Trophoblast cell (in vitro differentiated cells and primary cell): ENCODE results near the gene SLC16A13.
"Not testable (repeated sequence)": the region's sequence is repeated elsewhere in the genome, so short reads cannot be mapped to it uniquely, and the experiment has no call there.

ENCODE experiments used
- DNase-seq, 2 donors: peaks; one replicate each; pipeline ENCODE4 v3.0.0-alpha.2; 2016
- H2AFZ ChIP-seq: 2 replicates; pipeline ENCODE4 v1.6.1; 2013; ENCODE audit warnings: low read length, moderate library complexity, mild to moderate bottlenecking; ENCODE audit not compliant: insufficient read depth, poor library complexity
- H2AK5ac ChIP-seq: 2 replicates; pipeline ENCODE4 v1.6.1; 2013; ENCODE audit warnings: mild to moderate bottlenecking, low read length
- H2BK120ac ChIP-seq: 2 replicates; pipeline ENCODE4 v1.6.1; 2013; ENCODE audit warnings: low read length, mild to moderate bottlenecking, moderate library complexity; ENCODE audit not compliant: insufficient read depth, poor library complexity
- H2BK12ac ChIP-seq: 2 replicates; pipeline ENCODE4 v1.6.1; 2013; ENCODE audit warnings: mild to moderate bottlenecking, low read length, moderate library complexity
- H2BK5ac ChIP-seq: 2 replicates; pipeline ENCODE4 v1.6.1; 2013; ENCODE audit warnings: low read length, low read depth, moderate library complexity, mild to moderate bottlenecking; ENCODE audit not compliant: poor library complexity
- H3K14ac ChIP-seq: 2 replicates; pipeline ENCODE4 v1.6.1; 2013; ENCODE audit warnings: mild to moderate bottlenecking, low read length
- H3K18ac ChIP-seq: 2 replicates; pipeline ENCODE4 v1.6.1; 2013; ENCODE audit warnings: mild to moderate bottlenecking, low read length
- H3K23ac ChIP-seq: 2 replicates; pipeline ENCODE4 v1.6.1; 2013; ENCODE audit warnings: low read length
- H3K27ac ChIP-seq: 2 replicates; pipeline ENCODE4 v1.5.1; 2013; ENCODE audit warnings: low read depth, mild to moderate bottlenecking, inconsistent platforms, low read length, moderate library complexity
- H3K27me3 ChIP-seq: 2 replicates; pipeline ENCODE4 v1.6.1; 2013; ENCODE audit warnings: inconsistent platforms, mild to moderate bottlenecking, low read length, moderate library complexity; ENCODE audit not compliant: insufficient read depth
- H3K36me3 ChIP-seq, 2 experiments: 1 replicate in 1 of 2; 2 replicates in 1 of 2; pipeline ENCODE4 v1.6.1; 2013; ENCODE audit warnings: low read length in 2 of 2, mild to moderate bottlenecking in 2 of 2, moderate library complexity in 1 of 2; ENCODE audit not compliant: insufficient read depth in 2 of 2, control insufficient read depth in 1 of 2
- H3K4ac ChIP-seq: 2 replicates; pipeline ENCODE4 v1.6.1; 2013; ENCODE audit warnings: low read depth, mild to moderate bottlenecking, low read length, moderate library complexity
- H3K4me1 ChIP-seq, 2 experiments: 1 replicate in 1 of 2; 2 replicates in 1 of 2; pipeline ENCODE4 v1.6.1; 2013; ENCODE audit warnings: low read length in 2 of 2, mild to moderate bottlenecking in 2 of 2, moderate library complexity in 1 of 2; ENCODE audit not compliant: insufficient read depth in 2 of 2, control insufficient read depth in 1 of 2
- H3K4me2 ChIP-seq: 2 replicates; pipeline ENCODE4 v1.6.1; 2013; ENCODE audit warnings: inconsistent platforms, mild to moderate bottlenecking, low read length, moderate library complexity
- H3K4me3 ChIP-seq: 2 replicates; pipeline ENCODE4 v1.5.1; 2013; ENCODE audit warnings: mild to moderate bottlenecking, low read depth, low read length, inconsistent platforms
- H3K79me1 ChIP-seq: one replicate; pipeline ENCODE4 v1.6.1; 2013; ENCODE audit warnings: low read length
- H3K79me2 ChIP-seq: 2 replicates; pipeline ENCODE4 v1.6.1; 2013; ENCODE audit warnings: low read length, mild to moderate bottlenecking; ENCODE audit not compliant: control insufficient read depth, insufficient read depth, poor library complexity
- H3K9ac ChIP-seq: 2 replicates; pipeline ENCODE4 v1.6.1; 2013; ENCODE audit warnings: mild to moderate bottlenecking, low read length
- H3K9me3 ChIP-seq: 2 replicates; pipeline ENCODE4 v1.6.1; 2013; ENCODE audit warnings: low read depth, mild to moderate bottlenecking, control low read depth, inconsistent platforms, low read length; ENCODE audit not compliant: insufficient read depth
- H4K12ac ChIP-seq: 2 replicates; pipeline ENCODE4 v1.6.1; 2013; ENCODE audit warnings: low read depth, mild to moderate bottlenecking, low read length, moderate library complexity
- H4K8ac ChIP-seq: 2 replicates; pipeline ENCODE4 v1.6.1; 2013; ENCODE audit warnings: low read depth, mild to moderate bottlenecking, low read length, moderate library complexity
- H4K91ac ChIP-seq: one replicate; pipeline ENCODE4 v1.6.1; 2013; ENCODE audit warnings: low read depth, mild to moderate bottlenecking, low read length, moderate library complexity
- WGBS: extraction: QIAGEN DNeasy Blood & Tissue Kit; methylation state at CpG from one replicate; pipeline ENCODE4 v1.1.7; 2013; ENCODE audit warnings: missing lambda C conversion rate; ENCODE audit not compliant: insufficient read length, insufficient coverage; ENCODE audit errors: extremely low coverage; 5-methylcytosine and 5-hydroxymethylcytosine counted together

The SLC16A13 gene

DNA sequence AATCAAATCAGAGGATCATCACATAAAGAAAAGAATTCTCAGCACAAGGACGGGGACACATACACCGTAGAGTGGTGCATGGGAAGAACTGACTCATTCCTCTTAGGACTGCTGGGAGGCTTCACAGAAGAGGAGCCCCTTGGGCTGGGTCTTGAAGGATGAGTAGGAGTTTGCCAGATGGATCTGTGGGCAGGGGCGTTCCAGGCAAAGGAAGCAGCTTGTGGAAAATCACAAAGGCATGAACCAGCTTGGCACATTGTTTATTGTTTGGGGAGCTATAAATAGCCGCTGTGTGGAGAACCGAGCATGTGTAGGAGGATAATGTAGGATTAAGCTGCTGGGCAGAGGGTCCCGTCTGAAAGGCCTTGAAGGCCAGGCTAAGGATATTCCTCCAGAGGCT lies 13.2 kb downstream of the SLC16A13 start:
- Histone ChIP-seq H3K79me1 (peaks cover 4% of the 10 kb centered on the region), H3K4ac (no peak overlapping the region)

DNA sequence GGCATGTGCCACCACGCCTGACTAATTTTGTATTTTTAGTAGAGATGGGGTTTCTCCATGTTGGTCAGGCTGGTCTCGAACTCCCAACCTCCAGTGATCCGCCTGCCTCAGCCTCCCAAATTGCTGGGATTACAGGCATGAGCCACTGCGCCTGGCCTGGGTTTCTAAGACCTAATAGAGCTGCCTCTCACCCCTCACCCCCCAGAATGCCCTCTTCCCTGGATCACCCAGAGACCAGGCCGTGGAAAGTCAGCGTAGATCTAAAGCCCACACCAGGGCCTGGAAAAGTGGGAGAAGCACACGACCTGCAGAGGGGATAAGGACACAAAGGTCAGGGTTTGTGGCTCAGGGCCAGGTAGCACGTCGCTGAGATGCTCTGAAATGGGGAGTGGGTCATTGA lies 14.8 kb downstream of the SLC16A13 start:
- not testable (repeated sequence) for H3K18ac ChIP-seq, H2AK5ac ChIP-seq, H3K14ac ChIP-seq, H3K36me3 ChIP-seq, H3K4ac ChIP-seq, DNase-seq, H2BK5ac ChIP-seq, H2BK12ac ChIP-seq, H3K23ac ChIP-seq, H2AFZ ChIP-seq, H4K8ac ChIP-seq, H3K79me2 ChIP-seq, H3K4me2 ChIP-seq, H3K4me1 ChIP-seq, H2BK120ac ChIP-seq, H3K9ac ChIP-seq, H3K27me3 ChIP-seq, H4K91ac ChIP-seq, H3K79me1 ChIP-seq, H3K27ac ChIP-seq, H3K9me3 ChIP-seq, H4K12ac ChIP-seq, H3K4me3 ChIP-seq
- WGBS: no CpG with 5 or more reads among the region's 9 CpGs

More for the DNA sequence above, 13.2 kb downstream of the SLC16A13 start:
- Histone ChIP-seq H3K27me3 (peaks cover 3% of the 10 kb centered on the region), H3K36me3 (no peaks in the 10 kb centered on the region), H4K8ac (no peak overlapping the region), H2BK5ac (no peak overlapping the region), H3K4me1 (peaks cover 5 to 7% of the 10 kb centered on the region in 2 experiments), H4K91ac (no peak overlapping the region), H3K4me2 (no peak overlapping the region), H3K4me3 (no peak overlapping the region), H3K18ac (no peak overlapping the region), H2AK5ac (no peak overlapping the region), H4K12ac (no peak overlapping the region), H2AFZ (no peak overlapping the region), H2BK12ac (no peak overlapping the region), H3K9me3 (no peaks in the 10 kb centered on the region), H3K27ac (no peak overlapping the region), H3K9ac (no peak overlapping the region), H3K23ac (no peak overlapping the region), H2BK120ac (no peak overlapping the region), H3K14ac (no peak overlapping the region), H3K79me2 (no peaks in the 10 kb centered on the region)
- no CpG with 5 or more reads among the region's 6 CpGs for WGBS
- no peak for DNase-seq

DNA sequence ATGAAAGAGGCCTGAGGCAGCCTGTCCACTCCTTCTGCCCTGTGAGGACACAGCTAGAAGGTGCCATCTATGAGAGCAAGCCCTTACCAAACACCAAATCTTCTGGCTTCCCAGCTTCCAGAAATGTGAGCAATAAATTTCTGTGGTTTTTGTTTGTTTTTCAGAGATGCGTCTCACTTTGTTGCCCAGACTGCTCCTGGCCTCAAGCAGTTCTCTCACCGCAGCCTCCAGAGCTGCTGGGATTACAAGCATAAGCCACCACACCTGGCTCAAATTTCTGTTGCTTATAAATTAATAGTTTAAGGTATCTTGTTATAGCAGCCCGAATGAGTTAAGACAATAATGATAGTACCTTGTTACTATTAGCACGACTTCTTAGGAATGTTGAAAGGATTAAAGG lies 20.6 kb downstream of the SLC16A13 start:
- no peaks in the 10 kb centered on the region for H3K79me1 ChIP-seq
- no peak overlapping the region for H2AK5ac ChIP-seq
- no peaks in the 10 kb centered on the region for H3K4me1 ChIP-seq
- no peaks in the 10 kb centered on the region for H3K9me3 ChIP-seq
- no peaks in the 10 kb centered on the region for H3K27me3 ChIP-seq
- H2AFZ ChIP-seq: no peak overlapping the region
- WGBS: no CpG with 5 or more reads among the region's 4 CpGs
- H3K23ac ChIP-seq: no peak overlapping the region
- H3K4me3 ChIP-seq: no peak overlapping the region
- no peak overlapping the region for H3K4ac ChIP-seq
- H4K8ac ChIP-seq: no peak overlapping the region
- H3K14ac ChIP-seq: no peak overlapping the region
- H4K12ac ChIP-seq: no peak overlapping the region
- no peak overlapping the region for H3K4me2 ChIP-seq
- no peak overlapping the region for H2BK120ac ChIP-seq
- no peak overlapping the region for H2BK12ac ChIP-seq
- no peak for DNase-seq
- H2BK5ac ChIP-seq: no peak overlapping the region
- H3K9ac ChIP-seq: no peak overlapping the region
- no peaks in the 10 kb centered on the region for H3K79me2 ChIP-seq
- H3K36me3 ChIP-seq: no peaks in the 10 kb centered on the region
- no peak overlapping the region for H3K18ac ChIP-seq
- no peak overlapping the region for H4K91ac ChIP-seq
- H3K27ac ChIP-seq: no peak overlapping the region

DNA sequence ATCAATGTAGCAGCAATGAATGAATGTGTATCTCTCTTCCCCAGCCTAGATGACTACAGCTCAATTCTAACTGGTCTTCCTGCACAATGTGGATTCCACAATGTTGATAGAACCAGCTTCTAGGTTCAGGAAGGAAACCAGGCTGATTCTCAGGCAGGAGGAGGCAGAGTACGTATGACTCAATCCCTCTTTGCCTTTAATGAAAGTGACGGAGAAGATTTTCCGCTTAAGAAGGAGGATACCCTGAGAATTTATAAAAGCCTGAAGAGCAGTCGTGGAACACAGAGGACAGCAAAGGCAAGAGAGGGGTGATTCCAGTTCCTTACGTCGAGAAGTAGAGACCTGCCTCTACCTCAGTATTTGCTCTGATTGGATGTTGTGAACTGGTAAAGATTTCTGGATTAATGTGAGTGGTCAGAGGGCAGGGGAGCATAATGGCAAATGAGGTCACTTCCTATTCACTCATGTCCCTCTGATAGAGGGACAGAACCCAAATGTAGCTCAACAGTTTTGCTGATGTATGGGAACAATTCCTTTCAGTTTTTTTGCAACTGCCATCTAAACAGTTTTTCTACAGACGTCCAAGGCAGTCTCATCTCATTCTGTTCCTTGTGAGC lies 23.1 kb downstream of the SLC16A13 start:
- no peaks in the 10 kb centered on the region for H3K79me1 ChIP-seq
- no peak overlapping the region for H4K12ac ChIP-seq
- no peak overlapping the region for H3K18ac ChIP-seq
- no peaks in the 10 kb centered on the region for H3K36me3 ChIP-seq
- H3K79me2 ChIP-seq: no peaks in the 10 kb centered on the region
- H2AK5ac ChIP-seq: no peak overlapping the region
- no peak overlapping the region for H2AFZ ChIP-seq
- WGBS: no CpG with 5 or more reads among the region's 7 CpGs
- H2BK12ac ChIP-seq: no peak overlapping the region
- H3K27me3 ChIP-seq: no peaks in the 10 kb centered on the region
- no peak overlapping the region for H2BK5ac ChIP-seq
- H3K9me3 ChIP-seq: no peaks in the 10 kb centered on the region
- no peak overlapping the region for H4K91ac ChIP-seq
- H3K23ac ChIP-seq: no peak overlapping the region
- DNase-seq: no peak
- H3K9ac ChIP-seq: no peak overlapping the region
- H3K14ac ChIP-seq: no peak overlapping the region
- H3K4me1 ChIP-seq: no peaks in the 10 kb centered on the region
- H3K27ac ChIP-seq: no peak overlapping the region
- no peak overlapping the region for H3K4me2 ChIP-seq
- H2BK120ac ChIP-seq: no peak overlapping the region
- H3K4me3 ChIP-seq: no peak overlapping the region
- no peak overlapping the region for H4K8ac ChIP-seq
- H3K4ac ChIP-seq: no peak overlapping the region
